Prostate gland (tissue), 2 donors: ENCODE data around the gene FNDC3B. TPM values are rescaled to one million over a fixed set of nuclear protein-coding genes. Genes with fewer than 3 reads are reported as not detected.
A peak's percentile ranks its signal among the peaks of the same experiment; 100 is the strongest.

Experiments
- DNase-seq: peaks from one replicate; pipeline ENCODE4 v3.0.0-alpha.2; 2019; ENCODE audit warnings: low spot score
- H3K27ac ChIP-seq, 2 donors: fragments of 200-600 bp; sonication (generic); 2 replicates each; pipeline ENCODE4 v1.5.1; 2017 to 2019
- H3K27me3 ChIP-seq: fragments of 200-600 bp; sonication (generic); replicated peaks from 2 replicates; pipeline ENCODE4 v1.5.1; 2019; ENCODE audit not compliant: insufficient read depth
- H3K36me3 ChIP-seq, 2 donors: fragments of 200-600 bp; sonication (generic); 1 replicate in 1 of 2; 2 replicates in 1 of 2; pipeline versions ENCODE4 v1.5.1 to v1.8.1; 2017 to 2019
- H3K4me1 ChIP-seq: fragments of 200-600 bp; sonication (generic); replicated peaks from 2 replicates; pipeline ENCODE4 v1.5.1; 2019
- H3K4me3 ChIP-seq, 2 donors: fragments of 200-600 bp; sonication (generic); 2 replicates each; pipeline ENCODE4 v1.5.1; 2017 to 2019
- H3K9me3 ChIP-seq: fragments of 200-600 bp; sonication (generic); 2 replicates; pipeline ENCODE4 v1.5.1; 2017
- CTCF ChIP-seq, 4 experiments: fragments of 200-600 bp in 2 of 4; fragments of 450-650 bp in 2 of 4; sonication (generic) in 2 of 4; IDR thresholded peaks; 1 replicate in 3 of 4; 2 replicates in 1 of 4; pipeline ENCODE4 v1.5.1; 2016 to 2019; ENCODE audit warnings: antibody characterized with exemption in 4 of 4, mild to moderate bottlenecking in 2 of 4, moderate library complexity in 2 of 4
- POLR2A ChIP-seq: fragments of 450-650 bp; IDR thresholded peaks from one replicate; pipeline ENCODE4 v1.6.1; 2016; ENCODE audit warnings: antibody characterized with exemption, mild to moderate bottlenecking
- POLR2AphosphoS5 ChIP-seq: sonication (generic); formaldehyde crosslinking; IDR thresholded peaks from one replicate; pipeline ENCODE4 v1.6.1; 2017; ENCODE audit warnings: antibody characterized with exemption
- WGBS: methylation state at CpG from one replicate; pipeline ENCODE4 v1.1.5; 2018; 5-methylcytosine and 5-hydroxymethylcytosine counted together
- intact Hi-C: fragments of 100-400 bp; cut with DNase I; formaldehyde crosslinking; loops from one replicate; pipeline ENCODE4 v1.14.2; 2022
- total RNA-seq, 2 donors: library from RNA; depleted of rRNA; stranded (reverse); fragments of >200 nt; gene quantifications; one replicate each; pipeline ENCODE4 v1.1.0, GENCODE V29; 2016

FNDC3B gene
- total RNA-seq, 2 donors from 2014 or later = 35.9 to 62.4 TPM

GRCh38 chr3:172124271-172124670 is 84.9 kb downstream of the FNDC3B start:
- WGBS = 97% methylated on average over 5 of the region's 5 CpGs
- Histone ChIP-seq H3K27me3 (no peaks in the 10 kb centered on the region), H3K4me3 (no peak overlapping the region), H3K36me3 (no peaks in the 10 kb centered on the region), H3K9me3 (no peaks in the 10 kb centered on the region), H3K27ac (peak overlapping the region in 1 of 2 donors; percentile 62), H3K4me1 (peaks cover 19% of the 10 kb centered on the region)
- no peak for DNase-seq
- no peak for TF ChIP-seq POLR2A
- TF ChIP-seq CTCF (IDR thresholded peaks at IDR 0.05) = no peak
- TF ChIP-seq POLR2AphosphoS5 = no peak
- intact Hi-C loops = no loop called here

DNA sequence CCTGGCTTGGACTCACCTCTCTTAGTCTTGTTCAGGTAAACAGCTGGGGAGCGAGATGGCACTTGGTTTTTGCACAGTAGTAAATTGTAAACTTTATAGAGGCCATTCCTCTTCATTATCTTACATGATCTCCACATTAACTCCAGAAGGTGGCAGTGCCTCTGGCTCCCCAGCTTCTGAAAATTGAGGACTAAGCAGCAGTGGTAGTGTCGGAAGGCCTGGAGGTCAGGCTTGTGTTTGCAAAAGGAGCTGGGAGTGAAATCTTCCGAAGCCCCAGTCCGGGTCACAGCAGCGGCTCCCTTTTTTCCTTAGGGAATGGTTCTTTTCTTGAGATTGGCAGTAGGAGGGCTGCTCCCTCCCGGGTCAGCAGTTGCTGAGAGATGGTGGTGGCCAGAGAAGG is 85.7 kb downstream of the FNDC3B start:
- WGBS = 65% methylated on average over 6 of the region's 6 CpGs

GRCh38 chr3:172125963-172126457 is 86.6 kb downstream of the FNDC3B start:
- DNase-seq = peak; percentile 69
- Histone ChIP-seq H3K4me3 (no peak overlapping the region), H3K9me3 (no peaks in the 10 kb centered on the region), H3K36me3 (no peaks in the 10 kb centered on the region), H3K27ac (peak overlapping the region; percentile 24 to 62), H3K27me3 (no peaks in the 10 kb centered on the region), H3K4me1 (peaks cover 19% of the 10 kb centered on the region)
- TF ChIP-seq CTCF (IDR thresholded peaks at IDR 0.05) = no peak
- peak; percentile 93 for TF ChIP-seq POLR2AphosphoS5
- 13% methylated on average over 6 of the region's 6 CpGs for WGBS
- intact Hi-C loops = loop anchor here (5.0 kb wide), 1 partner anchor 131 kb away; no protein-coding TSS in a partner anchor

More for the DNA sequence above, 85.7 kb downstream of the FNDC3B start:
- H3K27me3 ChIP-seq = no peaks in the 10 kb centered on the region
- peak overlapping the region; percentile 24 to 62 for H3K27ac ChIP-seq
- no peaks in the 10 kb centered on the region for H3K36me3 ChIP-seq
- H3K4me3 ChIP-seq = no peak overlapping the region
- H3K9me3 ChIP-seq = no peaks in the 10 kb centered on the region
- no peak for DNase-seq
- TF ChIP-seq CTCF (IDR thresholded peaks at IDR 0.05) = no peak
- TF ChIP-seq POLR2A = no peak
- peaks cover 19% of the 10 kb centered on the region for H3K4me1 ChIP-seq
- intact Hi-C loops = loop anchor here (5.0 kb wide), 1 partner anchor 132 kb away; no protein-coding TSS in a partner anchor

DNA sequence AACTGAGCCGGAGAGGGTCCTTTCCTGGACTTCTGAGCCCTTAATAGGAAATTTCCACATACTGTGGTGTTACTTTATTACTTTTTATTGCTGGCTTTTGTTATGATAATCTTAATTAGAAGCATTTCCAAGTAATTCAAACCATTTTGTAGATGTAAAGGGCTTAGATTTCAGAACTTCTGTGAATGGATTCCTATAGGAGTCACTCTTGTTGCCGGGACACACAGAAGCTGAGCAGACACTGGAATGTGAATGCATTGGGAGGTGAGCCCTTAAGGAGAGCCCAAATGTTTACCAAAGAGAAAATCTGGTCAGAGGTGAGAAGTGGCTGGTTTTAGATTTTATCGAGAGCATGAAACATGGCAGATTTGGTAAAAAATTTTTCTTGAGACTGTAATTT is 87.4 kb downstream of the FNDC3B start:
- intact Hi-C loops = loop anchor here (5.0 kb wide), 1 partner anchor 131 kb away; no protein-coding TSS in a partner anchor
- peak overlapping the region; percentile 24 to 62 for H3K27ac ChIP-seq
- DNase-seq = no peak
- TF ChIP-seq POLR2A (no peak), POLR2AphosphoS5 (no peak), CTCF (IDR thresholded peaks at IDR 0.05) (no peak)
- WGBS = 46% methylated on average over 3 of the region's 3 CpGs
- no peak overlapping the region for H3K4me3 ChIP-seq
- H3K9me3 ChIP-seq = no peaks in the 10 kb centered on the region
- no peaks in the 10 kb centered on the region for H3K36me3 ChIP-seq
- H3K27me3 ChIP-seq = no peaks in the 10 kb centered on the region
- peaks cover 19% of the 10 kb centered on the region for H3K4me1 ChIP-seq

- TF ChIP-seq POLR2AphosphoS5 = no peak
- TF ChIP-seq CTCF (IDR thresholded peaks at IDR 0.05) = no peak
- no peak for TF ChIP-seq POLR2A
- 82% methylated on average over 2 of the region's 2 CpGs for WGBS
- intact Hi-C loops = loop anchor here (5.0 kb wide), 1 partner anchor 130 kb away; no protein-coding TSS in a partner anchor
- H3K36me3 ChIP-seq = no peaks in the 10 kb centered on the region
- no peak for DNase-seq
- H3K27ac ChIP-seq = peak overlapping the region in 1 of 2 donors; percentile 62
- peaks cover 19% of the 10 kb centered on the region for H3K4me1 ChIP-seq
- H3K4me3 ChIP-seq = no peak overlapping the region
- H3K27me3 ChIP-seq = no peaks in the 10 kb centered on the region
- no peaks in the 10 kb centered on the region for H3K9me3 ChIP-seq
These were observed 87.8 kb downstream of the FNDC3B start for GRCh38 chr3:172127141-172127540.
